Measurements from ENCODE around the gene YBX1. TPM values are rescaled to one million over a fixed set of nuclear protein-coding genes. Genes with fewer than 3 reads are reported as not detected.

YBX1 gene
- total RNA-seq, 3 donors from 2014 or later (not counting 1 experiment from before 2014, with no cell fraction given), result 239 to 305 (median 279) TPM

DNA sequence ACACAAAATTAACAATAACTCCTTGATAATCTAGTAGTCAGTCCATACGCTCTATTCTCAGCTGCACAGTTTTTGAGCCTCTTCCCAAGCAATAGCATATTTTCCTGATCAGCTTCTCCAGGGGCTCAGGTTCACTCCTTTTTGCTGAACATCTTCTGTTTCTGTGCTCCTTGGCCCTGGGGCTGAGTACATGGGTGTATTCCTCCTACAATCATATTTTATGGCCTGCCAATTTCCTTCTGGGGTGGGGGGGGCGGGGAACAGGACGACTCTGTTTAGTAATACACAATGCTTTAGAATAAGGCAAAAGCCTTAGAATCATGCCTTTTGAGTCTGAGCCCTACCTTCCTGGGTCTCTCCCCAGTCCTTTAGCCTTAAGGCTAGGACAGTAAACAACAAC is 49.4 kb downstream of the YBX1 start:
- TF ChIP-seq, protein P1, sequence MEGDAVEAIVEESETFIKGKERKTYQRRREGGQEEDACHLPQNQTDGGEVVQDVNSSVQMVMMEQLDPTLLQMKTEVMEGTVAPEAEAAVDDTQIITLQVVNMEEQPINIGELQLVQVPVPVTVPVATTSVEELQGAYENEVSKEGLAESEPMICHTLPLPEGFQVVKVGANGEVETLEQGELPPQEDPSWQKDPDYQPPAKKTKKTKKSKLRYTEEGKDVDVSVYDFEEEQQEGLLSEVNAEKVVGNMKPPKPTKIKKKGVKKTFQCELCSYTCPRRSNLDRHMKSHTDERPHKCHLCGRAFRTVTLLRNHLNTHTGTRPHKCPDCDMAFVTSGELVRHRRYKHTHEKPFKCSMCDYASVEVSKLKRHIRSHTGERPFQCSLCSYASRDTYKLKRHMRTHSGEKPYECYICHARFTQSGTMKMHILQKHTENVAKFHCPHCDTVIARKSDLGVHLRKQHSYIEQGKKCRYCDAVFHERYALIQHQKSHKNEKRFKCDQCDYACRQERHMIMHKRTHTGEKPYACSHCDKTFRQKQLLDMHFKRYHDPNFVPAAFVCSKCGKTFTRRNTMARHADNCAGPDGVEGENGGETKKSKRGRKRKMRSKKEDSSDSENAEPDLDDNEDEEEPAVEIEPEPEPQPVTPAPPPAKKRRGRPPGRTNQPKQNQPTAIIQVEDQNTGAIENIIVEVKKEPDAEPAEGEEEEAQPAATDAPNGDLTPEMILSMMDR (IDR thresholded peaks at IDR 0.05), result no peak
- Histone ChIP-seq H3K4me3 (ENCODE audit: low read length) (no peak overlapping the region), H3K4me1 (ENCODE audit: control insufficient read depth, insufficient read depth, low read length) (peaks cover 5% of the 10 kb centered on the region), H3K27ac (ENCODE audit: low read length) (no peak overlapping the region), H3K36me3 (ENCODE audit: control insufficient read depth, insufficient read depth, low read length) (no peaks in the 10 kb centered on the region), H3K9me3 (ENCODE audit: control insufficient read depth, insufficient read depth, low read length) (no peaks in the 10 kb centered on the region), H3K27me3 (ENCODE audit: control insufficient read depth, insufficient read depth, low read length) (no peaks in the 10 kb centered on the region)
- intact Hi-C loops (cut with micrococcal nuclease), result no loop called here
- WGBS (ENCODE audit: insufficient coverage), result 95% methylated on average over 3 of the region's 3 CpGs
- no peak for ATAC-seq
- no peaks in the 10 kb centered on the region for H3K27me3 Mint-ChIP-seq (ENCODE audit: low read depth in 2 of 2)
- no peaks in the 10 kb centered on the region for H3K36me3 Mint-ChIP-seq
- H3K4me1 Mint-ChIP-seq, result peaks cover 0 to 3% of the 10 kb centered on the region in 2 donors
- no peak overlapping the region for H3K4me3 Mint-ChIP-seq
- H3K9me3 Mint-ChIP-seq, result no peaks in the 10 kb centered on the region
- no peak for DNase-seq
- H3K27ac Mint-ChIP-seq, result no peak overlapping the region

DNA sequence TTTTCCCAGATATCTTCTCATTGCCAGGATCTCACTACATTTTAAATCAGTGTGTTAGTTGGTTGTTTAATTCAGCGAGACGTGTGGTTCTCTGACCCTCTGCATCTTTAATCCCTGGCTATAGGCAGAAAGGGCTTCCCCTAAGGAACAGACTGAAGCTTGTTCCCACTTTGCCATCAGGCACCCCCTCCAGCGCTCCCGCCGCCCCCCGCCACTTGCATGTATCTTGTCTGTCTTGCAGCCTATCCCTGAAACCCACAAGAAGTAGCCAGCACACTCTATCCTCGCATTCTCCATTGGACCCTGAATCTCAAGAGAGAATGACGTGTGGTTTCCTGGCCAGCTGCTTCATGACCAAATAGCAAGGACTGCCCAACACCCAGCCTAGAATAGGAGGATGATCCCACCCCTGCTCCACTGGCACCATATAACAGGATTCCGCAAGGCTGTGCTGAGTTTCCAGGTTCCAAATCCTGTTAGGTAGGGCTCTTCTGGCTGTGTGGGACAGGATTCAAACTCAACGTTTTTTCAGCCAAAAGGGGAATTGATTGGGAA is 50.0 kb downstream of the YBX1 start:
- TF ChIP-seq, protein P1 (IDR thresholded peaks at IDR 0.05), result no peak
- no peaks in the 10 kb centered on the region for H3K36me3 Mint-ChIP-seq
- H3K27ac Mint-ChIP-seq, result no peak overlapping the region
- H3K9me3 Mint-ChIP-seq, result no peaks in the 10 kb centered on the region
- Histone ChIP-seq H3K4me1 (ENCODE audit: control insufficient read depth, insufficient read depth, low read length) (peaks cover 11% of the 10 kb centered on the region), H3K27me3 (ENCODE audit: control insufficient read depth, insufficient read depth, low read length) (no peaks in the 10 kb centered on the region), H3K36me3 (ENCODE audit: control insufficient read depth, insufficient read depth, low read length) (no peaks in the 10 kb centered on the region), H3K4me3 (ENCODE audit: low read length) (no peak overlapping the region), H3K9me3 (ENCODE audit: control insufficient read depth, insufficient read depth, low read length) (no peaks in the 10 kb centered on the region), H3K27ac (ENCODE audit: low read length) (no peak overlapping the region)
- ATAC-seq (no peak), DNase-seq (no peak)
- 87% methylated on average over 10 of the region's 10 CpGs for WGBS (ENCODE audit: insufficient coverage)
- no peaks in the 10 kb centered on the region for H3K27me3 Mint-ChIP-seq (ENCODE audit: low read depth in 2 of 2)
- H3K4me3 Mint-ChIP-seq, result no peak overlapping the region
- intact Hi-C loops (cut with micrococcal nuclease), result no loop called here
- peaks cover 0 to 9% of the 10 kb centered on the region in 2 donors for H3K4me1 Mint-ChIP-seq

DNA sequence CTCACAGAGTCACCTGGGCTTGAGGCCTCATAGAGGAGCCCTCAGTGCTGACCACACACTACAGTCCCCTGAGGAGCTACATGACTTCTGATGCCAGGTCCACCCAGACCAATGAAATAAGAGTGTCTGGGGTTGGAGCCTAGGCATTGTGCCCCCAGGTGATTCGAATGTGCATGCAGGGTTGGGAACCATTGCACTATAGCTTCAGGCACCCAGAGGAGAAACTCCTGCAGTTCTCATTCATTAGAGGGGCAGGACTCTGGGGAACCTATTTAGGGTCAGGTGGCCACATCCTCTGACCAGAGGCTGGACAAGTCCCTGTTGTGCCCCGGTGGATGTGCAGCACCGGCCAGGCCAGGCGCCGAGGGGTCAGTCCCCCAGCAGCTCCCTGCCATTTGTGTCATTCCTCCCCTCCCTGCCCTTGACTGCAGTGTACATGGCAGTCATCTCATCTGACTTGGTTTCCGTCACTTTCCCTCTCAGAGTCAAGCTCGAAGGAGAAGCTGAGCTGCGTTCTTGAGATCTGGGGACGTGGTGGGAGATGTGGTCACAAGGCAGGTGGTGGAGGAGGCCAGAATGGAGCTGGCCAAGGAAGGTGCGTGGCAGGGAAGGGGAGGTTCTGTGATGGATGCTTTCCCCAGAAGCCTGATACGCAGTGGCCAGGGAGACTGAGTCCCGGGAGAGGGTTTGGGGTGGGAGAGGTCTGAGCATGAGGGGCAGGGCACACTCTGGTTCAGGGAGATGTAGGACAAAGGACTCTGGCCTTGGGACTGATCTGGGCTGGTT is 51.4 kb downstream of the YBX1 start:
- Histone ChIP-seq H3K27ac (ENCODE audit: low read length) (no peak overlapping the region), H3K27me3 (ENCODE audit: control insufficient read depth, insufficient read depth, low read length) (no peaks in the 10 kb centered on the region), H3K9me3 (ENCODE audit: control insufficient read depth, insufficient read depth, low read length) (no peaks in the 10 kb centered on the region), H3K4me3 (ENCODE audit: low read length) (no peak overlapping the region), H3K4me1 (ENCODE audit: control insufficient read depth, insufficient read depth, low read length) (peaks cover 15% of the 10 kb centered on the region), H3K36me3 (ENCODE audit: control insufficient read depth, insufficient read depth, low read length) (no peaks in the 10 kb centered on the region)
- Mint-ChIP-seq H3K9me3 (no peaks in the 10 kb centered on the region), H3K4me1 (peaks cover 0 to 11% of the 10 kb centered on the region in 2 donors), H3K27me3 (ENCODE audit: low read depth in 2 of 2) (no peaks in the 10 kb centered on the region), H3K27ac (no peak overlapping the region), H3K36me3 (no peaks in the 10 kb centered on the region), H3K4me3 (no peak overlapping the region)
- DNase-seq (no peak), ATAC-seq (no peak)
- WGBS (ENCODE audit: insufficient coverage), result 89% methylated on average over 12 of the region's 12 CpGs
- intact Hi-C loops (cut with micrococcal nuclease), result no loop called here
- TF ChIP-seq, protein P1 (IDR thresholded peaks at IDR 0.05), result no peak

Data from natural killer cell (primary cell).